Fibroblast of mammary gland (primary cell): ENCODE results near the gene SCFD1.
"Not testable (repeated sequence)": the region's sequence is repeated elsewhere in the genome, so short reads cannot be mapped to it uniquely, and the experiment has no call there.

Experiments used
- DNase-seq: peaks from one replicate; pipeline ENCODE4 v3.0.0-alpha.2; 2010; ENCODE audit warnings: low read depth
- H3K4me3 ChIP-seq: 2 replicates; pipeline ENCODE4 v1.5.1; 2011; ENCODE audit warnings: low read depth, mild to moderate bottlenecking, low read length, moderate library complexity; ENCODE audit not compliant: control insufficient read depth
- CTCF ChIP-seq: conservative IDR thresholded peaks from 2 replicates; pipeline ENCODE4 v1.5.1; 2011; ENCODE audit warnings: low read depth, low read length, inconsistent platforms; ENCODE audit not compliant: control insufficient read depth, insufficient read depth

Gene SCFD1

GRCh38 chr14:30630248-30630647 is 8.1 kb downstream of the SCFD1 start:
- no peak for DNase-seq
- no peak for TF ChIP-seq CTCF
- no peak overlapping the region for H3K4me3 ChIP-seq

- H3K4me3 ChIP-seq, result no peak overlapping the region
- DNase-seq, result no peak
Measured at GRCh38 chr14:30632730-30633129, 10.6 kb downstream of the SCFD1 start.

GRCh38 chr14:30638926-30639325 is 16.8 kb downstream of the SCFD1 start:
- no peak overlapping the region for H3K4me3 ChIP-seq
- DNase-seq, result no peak
- TF ChIP-seq CTCF, result no peak

More at GRCh38 chr14:30632730-30633129, 10.6 kb downstream of the SCFD1 start:
- no peak for TF ChIP-seq CTCF

DNA sequence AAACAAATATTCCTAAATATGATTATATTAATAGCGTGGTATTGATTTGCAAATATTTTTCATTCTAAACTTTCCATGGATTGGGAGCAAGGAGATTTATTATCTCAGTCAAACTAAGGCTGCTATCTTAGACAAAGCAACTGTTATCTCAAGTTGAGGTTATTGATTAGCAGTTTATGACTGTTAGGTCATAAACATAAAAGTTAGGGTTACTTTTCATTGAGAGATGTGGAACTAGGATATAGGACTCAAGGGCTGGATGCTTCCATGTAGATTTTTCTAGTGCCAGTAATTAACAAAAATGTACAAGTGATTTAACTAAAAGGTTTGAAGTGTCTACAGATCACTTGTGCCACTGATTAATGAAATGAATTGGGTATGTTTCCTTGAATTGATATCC is 19.1 kb downstream of the SCFD1 start:
- DNase-seq, result no peak
- no peak overlapping the region for H3K4me3 ChIP-seq
- TF ChIP-seq CTCF, result no peak

DNA sequence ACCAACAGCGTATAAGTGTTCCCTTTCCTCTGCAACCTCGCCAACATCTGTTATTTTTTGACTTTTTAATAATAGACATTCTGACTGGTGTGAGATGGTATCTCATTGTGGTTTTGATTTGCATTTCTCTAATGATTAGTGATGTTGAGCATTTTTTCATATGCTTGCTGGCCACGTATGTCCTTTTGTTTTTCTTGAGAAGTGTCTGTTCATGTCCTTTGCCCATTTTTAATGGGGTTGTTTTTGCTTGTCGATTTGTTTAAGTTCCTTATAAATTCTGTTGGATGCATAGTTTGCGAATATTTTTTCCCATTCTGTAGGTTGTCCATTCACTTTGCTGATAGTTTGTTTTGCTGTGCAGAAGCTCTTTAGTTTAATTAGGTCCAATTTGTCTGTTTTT is 22.3 kb downstream of the SCFD1 start:
- not testable (repeated sequence) for H3K4me3 ChIP-seq, DNase-seq

GRCh38 chr14:30645600-30645999 is 23.5 kb downstream of the SCFD1 start:
- no peak overlapping the region for H3K4me3 ChIP-seq
- no peak for TF ChIP-seq CTCF
- no peak for DNase-seq

- DNase-seq, result no peak
- TF ChIP-seq CTCF, result no peak
- no peak overlapping the region for H3K4me3 ChIP-seq
Measured at GRCh38 chr14:30648471-30648870, 26.4 kb downstream of the SCFD1 start.

- TF ChIP-seq CTCF, result no peak
- no peak for DNase-seq
- H3K4me3 ChIP-seq, result no peak overlapping the region
Measured at GRCh38 chr14:30651937-30652336, 29.8 kb downstream of the SCFD1 start.
